DOHH2 (cell line): ENCODE results near the gene DNAJC19.

Experiments
- H3F3A ChIP-seq: fragments of 200-600 bp; sonication (generic), shearing (Covaris generic); 2 replicates; pipeline ENCODE4 v1.6.0; 2016; ENCODE audit warnings: antibody characterized with exemption, mild to moderate bottlenecking; ENCODE audit not compliant: control insufficient read depth, insufficient read depth
- H3K27ac ChIP-seq: fragments of 200-600 bp; sonication (generic); 2 replicates; pipeline ENCODE4 v1.5.1; 2014; ENCODE audit warnings: low read depth, mild to moderate bottlenecking, low read length, moderate library complexity
- H3K27me3 ChIP-seq: fragments of 200-600 bp; sonication (generic); 2 replicates; pipeline ENCODE4 v1.6.1; 2014; ENCODE audit warnings: mild to moderate bottlenecking, low read length, mixed read lengths; ENCODE audit not compliant: control insufficient read depth
- H3K36me3 ChIP-seq: fragments of 200-600 bp; sonication (generic); 2 replicates; pipeline ENCODE4 v1.6.1; 2014; ENCODE audit warnings: mild to moderate bottlenecking, low read length, moderate library complexity, mixed read lengths; ENCODE audit not compliant: control insufficient read depth
- H3K4me1 ChIP-seq: fragments of 200-600 bp; sonication (generic); 2 replicates; pipeline ENCODE4 v1.6.1; 2014; ENCODE audit warnings: mild to moderate bottlenecking, low read length, mixed read lengths; ENCODE audit not compliant: control insufficient read depth
- H3K4me2 ChIP-seq: fragments of 200-600 bp; sonication (generic); 2 replicates; pipeline ENCODE4 v1.6.0; 2014; ENCODE audit warnings: mild to moderate bottlenecking, low read length, moderate library complexity
- H3K4me3 ChIP-seq: fragments of 200-600 bp; sonication (generic); 2 replicates; pipeline ENCODE4 v1.5.1; 2014; ENCODE audit warnings: mild to moderate bottlenecking, low read length, mixed read lengths
- H3K79me2 ChIP-seq: fragments of 200-600 bp; sonication (generic); 2 replicates; pipeline ENCODE4 v1.6.1; 2014; ENCODE audit warnings: mild to moderate bottlenecking, low read length, mixed read lengths; ENCODE audit not compliant: control insufficient read depth
- H3K9me2 ChIP-seq: fragments of 200-600 bp; sonication (generic); replicated peaks from 2 replicates; pipeline ENCODE4 v1.6.1; 2014; ENCODE audit warnings: mild to moderate bottlenecking, low read length, mixed read lengths; ENCODE audit not compliant: control insufficient read depth
- H3K9me3 ChIP-seq: fragments of 200-600 bp; sonication (generic); 2 replicates; pipeline ENCODE4 v1.6.1; 2014; ENCODE audit warnings: antibody characterized with exemption, low read length, mixed read lengths; ENCODE audit not compliant: control insufficient read depth, insufficient read depth
- H4K20me1 ChIP-seq: fragments of 200-600 bp; sonication (generic); 2 replicates; pipeline ENCODE4 v1.6.0; 2014; ENCODE audit warnings: low read depth, mild to moderate bottlenecking, antibody characterized with exemption, low read length, moderate library complexity; ENCODE audit not compliant: control insufficient read depth, insufficient read depth
- EZH2phosphoT487 ChIP-seq: fragments of 200-600 bp; sonication (generic); IDR thresholded peaks from 2 replicates; pipeline ENCODE4 v1.6.1; 2017; ENCODE audit warnings: borderline replicate concordance, mild to moderate bottlenecking, antibody characterized with exemption, low read length, moderate library complexity, mixed read lengths
- TF ChIP-seq, protein P1 (sequence below): fragments of 200-600 bp; sonication (generic); IDR thresholded peaks from one replicate; pipeline ENCODE4 v1.5.1; 2014; ENCODE audit warnings: antibody characterized with exemption, mild to moderate bottlenecking, low read depth, low read length; ENCODE audit not compliant: poor library complexity, severe bottlenecking

Gene DNAJC19

GRCh38 chr3:181017690-181018089, 28.2 kb upstream of the DNAJC19 start:
- H3K27me3 ChIP-seq = peaks cover 4% of the 10 kb centered on the region; the same call in 1 of the 2 replicates
- H3K36me3 ChIP-seq = no peaks in the 10 kb centered on the region
- H3K9me3 ChIP-seq = no peaks in the 10 kb centered on the region
- H3K4me1 ChIP-seq = no peaks in the 10 kb centered on the region
- H3K9me2 ChIP-seq = no peaks in the 10 kb centered on the region
- no peak overlapping the region for H3K4me3 ChIP-seq
- no peaks in the 10 kb centered on the region for H3K79me2 ChIP-seq
- no peaks in the 10 kb centered on the region for H3F3A ChIP-seq
- TF ChIP-seq, protein P1, sequence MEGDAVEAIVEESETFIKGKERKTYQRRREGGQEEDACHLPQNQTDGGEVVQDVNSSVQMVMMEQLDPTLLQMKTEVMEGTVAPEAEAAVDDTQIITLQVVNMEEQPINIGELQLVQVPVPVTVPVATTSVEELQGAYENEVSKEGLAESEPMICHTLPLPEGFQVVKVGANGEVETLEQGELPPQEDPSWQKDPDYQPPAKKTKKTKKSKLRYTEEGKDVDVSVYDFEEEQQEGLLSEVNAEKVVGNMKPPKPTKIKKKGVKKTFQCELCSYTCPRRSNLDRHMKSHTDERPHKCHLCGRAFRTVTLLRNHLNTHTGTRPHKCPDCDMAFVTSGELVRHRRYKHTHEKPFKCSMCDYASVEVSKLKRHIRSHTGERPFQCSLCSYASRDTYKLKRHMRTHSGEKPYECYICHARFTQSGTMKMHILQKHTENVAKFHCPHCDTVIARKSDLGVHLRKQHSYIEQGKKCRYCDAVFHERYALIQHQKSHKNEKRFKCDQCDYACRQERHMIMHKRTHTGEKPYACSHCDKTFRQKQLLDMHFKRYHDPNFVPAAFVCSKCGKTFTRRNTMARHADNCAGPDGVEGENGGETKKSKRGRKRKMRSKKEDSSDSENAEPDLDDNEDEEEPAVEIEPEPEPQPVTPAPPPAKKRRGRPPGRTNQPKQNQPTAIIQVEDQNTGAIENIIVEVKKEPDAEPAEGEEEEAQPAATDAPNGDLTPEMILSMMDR = no peak
- TF ChIP-seq EZH2phosphoT487 = no peak
- H3K4me2 ChIP-seq = no peak overlapping the region
- no peaks in the 10 kb centered on the region for H4K20me1 ChIP-seq
- H3K27ac ChIP-seq = no peak overlapping the region

- Histone ChIP-seq H3K4me1 (no peaks in the 10 kb centered on the region), H3K4me3 (no peak overlapping the region), H3K27ac (no peak overlapping the region), H3K79me2 (no peaks in the 10 kb centered on the region), H3K4me2 (no peak overlapping the region), H3K9me3 (no peaks in the 10 kb centered on the region), H4K20me1 (no peaks in the 10 kb centered on the region), H3F3A (no peaks in the 10 kb centered on the region), H3K9me2 (no peaks in the 10 kb centered on the region), H3K27me3 (no peaks in the 10 kb centered on the region), H3K36me3 (no peaks in the 10 kb centered on the region)
- TF ChIP-seq, protein P1 = no peak
- TF ChIP-seq EZH2phosphoT487 = no peak
These were observed 19.7 kb upstream of the DNAJC19 start for GRCh38 chr3:181009225-181009624.

DNA sequence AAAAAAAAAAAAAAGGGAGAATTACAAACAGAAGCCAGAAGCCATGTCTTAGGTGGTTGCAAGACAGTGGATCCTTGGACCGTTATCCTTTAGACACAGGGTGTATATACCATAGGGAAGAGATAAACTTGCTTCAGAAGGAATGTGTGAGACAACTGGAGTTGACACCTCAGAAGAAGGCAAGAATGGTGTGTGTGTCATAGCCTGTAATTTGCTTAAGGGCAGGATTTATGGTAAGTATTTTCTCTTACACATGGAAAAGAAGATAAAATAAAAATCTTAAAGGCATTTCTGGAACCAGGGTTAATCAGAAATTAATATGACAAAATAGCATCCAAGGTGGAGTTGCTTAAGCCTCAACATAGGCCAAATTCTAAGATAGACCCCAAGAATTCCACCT, 19.3 kb upstream of the DNAJC19 start:
- H3K9me2 ChIP-seq = no peaks in the 10 kb centered on the region
- H3K4me3 ChIP-seq = no peak overlapping the region
- H3F3A ChIP-seq = no peaks in the 10 kb centered on the region

More for the DNA sequence above, 19.3 kb upstream of the DNAJC19 start:
- Histone ChIP-seq H3K27me3 (no peaks in the 10 kb centered on the region), H3K79me2 (no peaks in the 10 kb centered on the region), H3K4me2 (no peak overlapping the region), H3K27ac (no peak overlapping the region), H3K9me3 (no peaks in the 10 kb centered on the region), H3K36me3 (no peaks in the 10 kb centered on the region), H4K20me1 (no peaks in the 10 kb centered on the region), H3K4me1 (no peaks in the 10 kb centered on the region)
- TF ChIP-seq, protein P1 = no peak
- no peak for TF ChIP-seq EZH2phosphoT487
